SU-DHL-6 (cell line): ENCODE measurements around the gene ANKRD31.
A peak's percentile ranks its signal among the peaks of the same experiment; 100 is the strongest.
"Not testable (repeated sequence)": the region's sequence is repeated elsewhere in the genome, so short reads cannot be mapped to it uniquely, and the experiment has no call there.

Source experiments
- H2AFZ ChIP-seq: fragments of 200-600 bp; sonication (generic); 2 replicates; pipeline ENCODE4 v1.6.1; 2014; ENCODE audit warnings: low read depth, mild to moderate bottlenecking, moderate library complexity, mixed read lengths, antibody characterized with exemption, low read length; ENCODE audit not compliant: severe bottlenecking
- H3F3A ChIP-seq: fragments of 200-600 bp; shearing (Covaris generic); 2 replicates; pipeline ENCODE4 v1.6.0; 2016; ENCODE audit warnings: antibody characterized with exemption, mild to moderate bottlenecking; ENCODE audit not compliant: insufficient read depth
- H3K27ac ChIP-seq: fragments of 200-600 bp; sonication (generic); 2 replicates; pipeline ENCODE4 v1.5.1; 2016; ENCODE audit warnings: low read depth, mild to moderate bottlenecking, low read length, moderate library complexity, mixed read lengths
- H3K27me3 ChIP-seq: fragments of 200-600 bp; sonication (generic), shearing (Covaris generic); 2 replicates; pipeline ENCODE4 v1.6.0; 2014; ENCODE audit warnings: mild to moderate bottlenecking, low read length
- H3K36me3 ChIP-seq: fragments of 200-600 bp; sonication (generic); 2 replicates; pipeline ENCODE4 v1.6.1; 2014; ENCODE audit warnings: mild to moderate bottlenecking, low read length, mixed read lengths
- H3K4me2 ChIP-seq: fragments of 300-600, 200-600 bp; shearing (Covaris generic), sonication (generic); 2 replicates; pipeline ENCODE4 v1.6.0; 2014; ENCODE audit warnings: low read length, low read depth, mild to moderate bottlenecking; ENCODE audit not compliant: poor library complexity, severe bottlenecking
- H3K4me3 ChIP-seq: fragments of 200-600 bp; sonication (generic); 2 replicates; pipeline ENCODE4 v1.5.1; 2014; ENCODE audit warnings: antibody characterized with exemption, low read length, mild to moderate bottlenecking, mixed read lengths; ENCODE audit not compliant: insufficient read depth, poor library complexity, severe bottlenecking
- H3K79me2 ChIP-seq: fragments of 200-600 bp; sonication (generic); 2 replicates; pipeline ENCODE4 v1.6.1; 2014; ENCODE audit warnings: mild to moderate bottlenecking, low read length, moderate library complexity; ENCODE audit not compliant: insufficient read depth
- H3K9ac ChIP-seq: fragments of 200-600 bp; sonication (generic); 2 replicates; pipeline ENCODE4 v1.7.0; 2014; ENCODE audit warnings: mild to moderate bottlenecking, low read length
- H3K9me2 ChIP-seq: fragments of 200-600 bp; sonication (generic); replicated peaks from 2 replicates; pipeline ENCODE4 v1.6.1; 2014; ENCODE audit warnings: low read length; ENCODE audit not compliant: insufficient read depth
- H3K9me3 ChIP-seq: fragments of 200-600 bp; sonication (generic); 2 replicates; pipeline ENCODE4 v1.6.1; 2014; ENCODE audit warnings: low read length, mixed read lengths; ENCODE audit not compliant: insufficient read depth
- H4K20me1 ChIP-seq: fragments of 200-600 bp; sonication (generic); 2 replicates; pipeline ENCODE4 v1.6.1; 2014; ENCODE audit warnings: low read depth, mild to moderate bottlenecking, antibody characterized with exemption, low read length, moderate library complexity, mixed read lengths
- CTCF ChIP-seq: fragments of 200-600 bp; sonication (generic); IDR thresholded peaks from one replicate; pipeline ENCODE4 v1.5.1; 2017; ENCODE audit warnings: antibody characterized with exemption, mild to moderate bottlenecking, low read length, moderate library complexity; ENCODE audit not compliant: insufficient read depth, poor library complexity, severe bottlenecking
- EZH2phosphoT487 ChIP-seq: fragments of 200-600 bp; sonication (generic), shearing (Covaris generic); conservative IDR thresholded peaks from 2 replicates; pipeline ENCODE4 v1.6.1; 2018; ENCODE audit warnings: mild to moderate bottlenecking, antibody characterized with exemption, low read length, moderate library complexity, mixed read lengths

ANKRD31 gene

GRCh38 chr5:75274486-75274885 is 37.8 kb upstream of the ANKRD31 start:
- Histone ChIP-seq H4K20me1 (no peaks in the 10 kb centered on the region), H3K4me3 (no peak overlapping the region), H3F3A (no peaks in the 10 kb centered on the region), H3K27ac (no peak overlapping the region), H3K27me3 (no peaks in the 10 kb centered on the region), H3K9me3 (no peaks in the 10 kb centered on the region), H3K9ac (no peak overlapping the region), H3K36me3 (no peaks in the 10 kb centered on the region), H3K9me2 (no peaks in the 10 kb centered on the region), H3K4me2 (no peak overlapping the region), H2AFZ (no peak overlapping the region), H3K79me2 (no peaks in the 10 kb centered on the region)
- TF ChIP-seq CTCF (no peak), EZH2phosphoT487 (no peak)

- H3K9me3 ChIP-seq, H4K20me1 ChIP-seq, H3K36me3 ChIP-seq, H3K27me3 ChIP-seq, H3K79me2 ChIP-seq, H3K9me2 ChIP-seq, H3K4me2 ChIP-seq, H3K4me3 ChIP-seq, H3F3A ChIP-seq, H2AFZ ChIP-seq, H3K27ac ChIP-seq, H3K9ac ChIP-seq: not testable (repeated sequence)
Observed at GRCh38 chr5:75270605-75271004, 33.9 kb upstream of the ANKRD31 start.

- Histone ChIP-seq H3F3A (no peaks in the 10 kb centered on the region), H3K27me3 (no peaks in the 10 kb centered on the region), H3K4me3 (no peak overlapping the region), H3K4me2 (no peak overlapping the region), H3K9me2 (no peaks in the 10 kb centered on the region), H3K27ac (no peak overlapping the region), H3K9ac (no peak overlapping the region), H3K79me2 (no peaks in the 10 kb centered on the region), H3K9me3 (no peaks in the 10 kb centered on the region), H3K36me3 (no peaks in the 10 kb centered on the region), H4K20me1 (no peaks in the 10 kb centered on the region), H2AFZ (no peak overlapping the region)
- no peak for TF ChIP-seq EZH2phosphoT487
- peak; percentile 10 for TF ChIP-seq CTCF
Observed at GRCh38 chr5:75265731-75266130, 29.1 kb upstream of the ANKRD31 start.

GRCh38 chr5:75262271-75262670 is 25.6 kb upstream of the ANKRD31 start:
- Histone ChIP-seq H3K4me3 (no peak overlapping the region), H3K9me2 (no peaks in the 10 kb centered on the region), H3K79me2 (no peaks in the 10 kb centered on the region), H2AFZ (no peak overlapping the region), H3F3A (no peaks in the 10 kb centered on the region), H3K9me3 (no peaks in the 10 kb centered on the region), H3K36me3 (no peaks in the 10 kb centered on the region), H3K4me2 (no peak overlapping the region), H3K27ac (no peak overlapping the region), H4K20me1 (no peaks in the 10 kb centered on the region), H3K27me3 (no peaks in the 10 kb centered on the region), H3K9ac (no peak overlapping the region)
- no peak for TF ChIP-seq EZH2phosphoT487
- no peak for TF ChIP-seq CTCF
